ENCODE measurements around the gene TNC.

The TNC gene

GRCh38 chr9:115103746-115104477 is 14.0 kb downstream of the TNC start:
- TF ChIP-seq POLR2A (IDR thresholded peaks at IDR 0.05; ENCODE audit: low read length), result no peak
- no peak for TF ChIP-seq GATA1 (IDR thresholded peaks at IDR 0.05; ENCODE audit: low read depth, low read length)
- no peak for DNase-seq

- DNase-seq, result no peak
- TF ChIP-seq POLR2A (IDR thresholded peaks at IDR 0.05; ENCODE audit: low read length), result no peak
Observed at GRCh38 chr9:115099901-115100300, 18.1 kb downstream of the TNC start.

GRCh38 chr9:115098226-115098965 is 19.6 kb downstream of the TNC start:
- TF ChIP-seq GATA1 (IDR thresholded peaks at IDR 0.05; ENCODE audit: low read depth, low read length) (no peak), POLR2A (IDR thresholded peaks at IDR 0.05; ENCODE audit: low read length) (no peak)

GRCh38 chr9:115093520-115093919 is 24.4 kb downstream of the TNC start:
- no peak for DNase-seq
- no peak for TF ChIP-seq POLR2A (IDR thresholded peaks at IDR 0.05; ENCODE audit: low read length)

More at GRCh38 chr9:115098226-115098965, 19.6 kb downstream of the TNC start:
- DNase-seq, result no peak

GRCh38 chr9:115090486-115090885 is 27.5 kb downstream of the TNC start:
- DNase-seq, result no peak
- TF ChIP-seq GATA1 (IDR thresholded peaks at IDR 0.05; ENCODE audit: low read depth, low read length), result no peak
- TF ChIP-seq POLR2A (IDR thresholded peaks at IDR 0.05; ENCODE audit: low read length), result no peak

GRCh38 chr9:115088860-115089259 is 29.1 kb downstream of the TNC start:
- TF ChIP-seq GATA1 (IDR thresholded peaks at IDR 0.05; ENCODE audit: low read depth, low read length), result no peak
- TF ChIP-seq POLR2A (IDR thresholded peaks at IDR 0.05; ENCODE audit: low read length), result no peak
- DNase-seq, result no peak

- TF ChIP-seq POLR2A (IDR thresholded peaks at IDR 0.05; ENCODE audit: low read length), result no peak
- no peak for DNase-seq
Observed at GRCh38 chr9:115086886-115087285, 31.1 kb downstream of the TNC start.

GRCh38 chr9:115086461-115086860 is 31.5 kb downstream of the TNC start:
- TF ChIP-seq GATA1 (IDR thresholded peaks at IDR 0.05; ENCODE audit: low read depth, low read length), result no peak
- TF ChIP-seq POLR2A (IDR thresholded peaks at IDR 0.05; ENCODE audit: low read length), result no peak
- no peak for DNase-seq

GRCh38 chr9:115085773-115086377 is 32.1 kb downstream of the TNC start:
- TF ChIP-seq POLR2A (IDR thresholded peaks at IDR 0.05; ENCODE audit: low read length) (no peak), GATA1 (IDR thresholded peaks at IDR 0.05; ENCODE audit: low read depth, low read length) (no peak)
- DNase-seq, result no peak

GRCh38 chr9:115084709-115085108 is 33.2 kb downstream of the TNC start:
- no peak for DNase-seq
- TF ChIP-seq GATA1 (IDR thresholded peaks at IDR 0.05; ENCODE audit: low read depth, low read length) (no peak), POLR2A (IDR thresholded peaks at IDR 0.05; ENCODE audit: low read length) (no peak)

GRCh38 chr9:115084157-115084556 is 33.8 kb downstream of the TNC start:
- TF ChIP-seq GATA1 (IDR thresholded peaks at IDR 0.05; ENCODE audit: low read depth, low read length), result no peak
- no peak for TF ChIP-seq POLR2A (IDR thresholded peaks at IDR 0.05; ENCODE audit: low read length)
- no peak for DNase-seq

- DNase-seq, result no peak
Observed at GRCh38 chr9:115080242-115080641, 37.7 kb downstream of the TNC start.

GRCh38 chr9:115079156-115079555 is 38.8 kb downstream of the TNC start:
- no peak for DNase-seq
- no peak for TF ChIP-seq GATA1 (IDR thresholded peaks at IDR 0.05; ENCODE audit: low read depth, low read length)
- no peak for TF ChIP-seq POLR2A (IDR thresholded peaks at IDR 0.05; ENCODE audit: low read length)

More at GRCh38 chr9:115080242-115080641, 37.7 kb downstream of the TNC start:
- no peak for TF ChIP-seq GATA1 (IDR thresholded peaks at IDR 0.05; ENCODE audit: low read depth, low read length)
- no peak for TF ChIP-seq POLR2A (IDR thresholded peaks at IDR 0.05; ENCODE audit: low read length)

GRCh38 chr9:115073456-115073855 is 44.5 kb downstream of the TNC start:
- no peak for DNase-seq
- TF ChIP-seq GATA1 (IDR thresholded peaks at IDR 0.05; ENCODE audit: low read depth, low read length) (no peak), POLR2A (IDR thresholded peaks at IDR 0.05; ENCODE audit: low read length) (no peak)

- TF ChIP-seq POLR2A (IDR thresholded peaks at IDR 0.05; ENCODE audit: low read length), result no peak
- TF ChIP-seq GATA1 (IDR thresholded peaks at IDR 0.05; ENCODE audit: low read depth, low read length), result no peak
- DNase-seq, result no peak
Observed at GRCh38 chr9:115071176-115071575, 46.8 kb downstream of the TNC start.

Measured in erythroblast (primary cell).